Measurements from ENCODE around the gene EIF5A.

The EIF5A gene

GRCh38 chr17:7306911-7307685, at the start of gene EIF5A:
TSS of gene EIF5A (plus strand) at chr17:7307628. CDS start at chr17:7309636, 2,008 bp downstream.
- DNase-seq (ENCODE audit: low read depth, low spot score): peak; percentile 100

DNA sequence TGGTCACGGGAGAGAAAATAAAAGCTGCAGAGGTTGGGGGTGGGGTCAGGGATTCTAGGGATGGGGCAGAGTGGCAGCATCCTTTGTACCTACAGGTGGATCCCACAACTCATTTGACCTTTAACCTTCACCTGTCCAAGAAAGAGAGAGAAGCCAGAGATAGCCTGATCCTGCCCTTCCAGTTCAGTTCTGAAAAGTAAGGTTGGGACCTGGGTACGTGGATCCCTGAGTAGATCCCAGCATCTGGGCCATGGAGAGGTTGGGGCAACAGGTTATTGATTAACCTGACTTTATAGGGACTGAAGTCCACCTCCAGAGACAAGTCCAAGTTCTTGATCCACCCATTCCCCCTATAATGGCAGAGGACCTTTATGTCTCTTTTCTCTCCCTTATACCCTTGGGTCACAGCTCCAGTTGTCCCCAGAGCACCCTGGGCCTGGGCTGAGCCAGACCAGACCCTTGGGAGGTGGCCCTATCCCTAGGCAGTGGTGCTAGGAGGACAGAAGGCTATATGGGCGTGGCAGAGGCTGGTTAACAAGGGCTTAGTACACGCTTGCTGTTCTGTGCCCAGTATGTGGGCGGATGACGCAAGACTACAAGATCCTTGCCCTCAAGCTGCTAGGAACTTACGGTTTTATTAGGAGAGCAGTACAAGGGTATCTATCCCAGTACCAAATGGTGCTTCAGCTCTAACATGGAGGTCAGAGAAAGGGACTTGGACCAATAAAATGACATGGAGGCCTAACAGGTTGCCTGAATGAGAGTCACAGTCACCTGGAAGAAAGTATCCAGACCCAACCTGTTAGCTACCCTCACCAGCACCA, 48.5 kb upstream of the EIF5A start:
- DNase-seq (ENCODE audit: low read depth, low spot score): no peak

DNA sequence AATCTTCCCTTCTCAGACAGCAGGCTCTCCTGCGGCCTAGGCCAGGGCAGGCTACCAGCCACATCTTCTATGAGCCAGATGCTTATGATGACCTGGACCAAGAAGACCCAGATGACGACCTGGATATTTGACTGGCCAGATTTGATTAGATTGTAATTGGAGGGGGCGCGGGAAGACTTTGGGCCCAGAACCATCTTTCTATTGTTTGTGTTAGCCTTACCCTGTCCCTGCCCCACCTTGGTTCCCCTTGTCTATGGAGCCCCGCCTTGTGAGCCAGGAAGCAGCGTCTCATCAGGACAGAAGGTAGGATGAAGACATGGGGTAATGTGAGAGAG, 47.9 kb upstream of the EIF5A start:
- no peak for DNase-seq (ENCODE audit: low read depth, low spot score)

- DNase-seq (ENCODE audit: low read depth, low spot score): no peak
Measured at GRCh38 chr17:7260151-7260550, 47.3 kb upstream of the EIF5A start.

DNA sequence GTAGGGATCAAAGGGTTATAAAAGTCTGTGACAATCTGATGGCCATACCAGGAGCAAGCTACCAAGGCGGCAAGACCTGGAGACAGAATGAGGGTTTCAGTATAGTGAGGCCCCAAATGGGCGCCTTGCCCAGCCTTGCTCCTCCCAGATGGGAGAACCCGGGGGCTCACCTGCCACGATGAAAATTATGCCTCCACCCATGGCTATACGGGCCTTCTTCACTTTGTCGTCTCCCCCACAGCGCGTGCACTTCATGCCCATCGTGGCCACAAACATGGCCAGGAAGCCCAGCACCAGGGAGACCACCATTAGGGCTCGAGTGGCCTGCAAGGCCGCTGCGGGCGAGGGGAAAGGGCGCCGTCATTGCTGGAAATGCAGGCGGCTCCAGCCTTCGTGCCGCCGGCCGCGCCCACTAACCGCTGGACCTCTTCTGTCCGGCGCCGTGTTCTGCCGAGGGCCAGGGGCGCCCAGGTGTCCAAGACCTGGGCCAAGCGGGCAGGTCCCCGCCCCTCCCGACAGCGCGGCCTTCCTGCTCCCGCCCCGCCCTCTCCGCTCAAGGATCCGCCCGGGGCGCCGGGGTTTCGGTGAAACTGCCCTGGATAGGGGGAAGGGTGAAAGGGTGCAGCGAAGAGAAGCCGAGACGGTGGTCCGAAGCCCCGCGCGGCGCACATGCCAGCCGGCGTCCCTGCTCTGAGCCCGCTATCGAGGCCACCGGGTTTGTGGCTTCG, 46.6 kb upstream of the EIF5A start:
- DNase-seq (ENCODE audit: low read depth, low spot score): peak; percentile 34

- DNase-seq (ENCODE audit: low read depth, low spot score): no peak
Measured at GRCh38 chr17:7261379-7262191, 45.8 kb upstream of the EIF5A start.

DNA sequence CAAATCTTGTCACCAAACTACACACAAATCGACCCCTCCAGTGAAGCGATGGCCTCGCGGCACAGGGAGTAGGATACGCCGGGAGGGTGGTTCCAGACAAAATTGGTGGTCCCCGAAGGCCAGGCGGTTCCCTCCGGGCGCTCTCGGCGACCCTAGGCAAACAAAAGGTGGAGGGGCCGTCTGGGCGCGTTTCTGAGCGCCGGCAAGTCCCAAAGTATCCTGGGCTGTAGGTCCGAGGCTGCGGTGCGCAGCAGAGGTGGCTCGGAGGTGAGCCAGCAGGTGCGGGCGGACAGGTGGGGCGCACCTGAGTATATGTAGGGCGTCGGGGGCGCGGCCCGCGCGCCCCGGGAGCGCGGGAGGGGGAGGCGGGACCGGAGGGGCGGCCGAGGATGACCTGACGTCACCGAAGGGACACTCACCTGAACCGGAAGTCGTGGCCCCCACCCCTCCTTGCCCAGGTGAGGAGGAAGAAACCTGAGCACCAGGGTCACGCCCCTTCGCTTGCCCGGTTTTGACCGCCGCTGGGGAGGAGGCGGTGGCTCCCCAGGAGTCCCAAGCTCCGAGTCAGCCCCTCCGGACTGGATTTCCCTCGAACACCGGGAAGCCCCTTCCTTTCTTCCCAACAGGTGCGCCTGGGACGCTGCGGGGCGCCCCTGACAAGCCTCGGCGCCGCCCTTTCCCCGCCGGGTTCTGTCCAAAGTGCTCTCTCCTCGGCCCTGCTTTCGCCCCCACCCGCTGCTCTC, 45.1 kb upstream of the EIF5A start, which contains the start of gene CLDN7:
Gene CLDN7 (minus strand): TSS at position 287 of the 743 bp plus-strand sequence. CDS start 435 bp downstream, outside the sequence.
- DNase-seq (ENCODE audit: low read depth, low spot score): no peak

DNA sequence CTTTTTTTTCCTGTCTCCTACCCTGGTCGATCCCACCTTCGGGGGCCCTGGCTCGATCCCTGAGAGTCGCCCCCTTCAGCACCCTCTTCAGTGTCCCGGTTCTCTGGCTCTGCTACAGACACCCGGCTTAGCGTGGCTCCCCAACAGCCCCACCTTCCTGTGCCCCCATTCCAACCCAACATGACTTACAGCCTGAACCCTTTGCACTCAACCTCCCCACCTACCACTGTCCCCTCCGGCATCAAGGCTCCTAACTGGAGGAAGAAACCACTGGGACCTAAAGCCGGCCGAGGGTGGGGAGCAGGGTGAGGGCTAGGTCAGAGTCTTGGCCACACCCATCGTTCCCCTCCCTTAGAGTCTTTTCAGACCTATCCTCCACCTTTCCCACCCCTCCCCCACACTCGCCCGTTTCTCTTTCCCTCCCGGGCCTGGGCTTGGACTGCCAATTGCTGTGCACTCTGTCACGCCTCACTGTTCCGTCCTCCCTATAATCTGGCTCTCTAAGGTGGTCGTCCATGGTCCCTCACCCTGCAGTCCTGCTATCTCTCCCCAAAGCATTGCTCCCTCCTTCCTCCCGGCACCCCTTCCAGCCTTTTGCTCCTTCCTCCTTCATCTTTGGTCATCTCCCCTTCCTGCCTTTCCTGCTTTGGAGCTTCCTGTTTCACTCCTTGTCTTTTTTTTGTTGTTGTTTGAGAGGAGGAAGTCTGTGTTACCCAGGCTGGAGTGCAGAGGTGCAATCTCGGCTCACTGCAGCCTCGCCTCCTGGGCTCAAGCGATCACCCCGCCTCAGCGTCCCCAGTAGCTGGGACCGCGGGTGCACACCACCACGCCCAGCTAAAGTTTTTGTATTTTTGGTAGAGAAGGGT, 44.3 kb upstream of the EIF5A start:
- no peak for DNase-seq (ENCODE audit: low read depth, low spot score)

DNA sequence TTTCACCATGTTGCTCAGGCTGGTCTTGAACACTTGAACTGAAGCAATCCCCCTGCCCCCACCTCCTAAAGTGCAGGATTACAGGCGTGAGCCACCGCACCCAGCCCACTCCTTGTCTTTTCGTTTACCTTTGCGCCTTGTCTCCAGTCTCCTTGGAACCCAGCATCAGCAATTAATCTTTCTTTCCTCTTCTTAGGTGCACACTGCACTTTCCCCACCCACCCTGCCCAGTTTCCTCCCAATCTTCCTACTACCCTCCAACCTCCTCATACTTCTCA, 43.7 kb upstream of the EIF5A start:
- no peak for DNase-seq (ENCODE audit: low read depth, low spot score)

GRCh38 chr17:7266784-7267183, 40.6 kb upstream of the EIF5A start:
- DNase-seq (ENCODE audit: low read depth, low spot score): no peak

DNA sequence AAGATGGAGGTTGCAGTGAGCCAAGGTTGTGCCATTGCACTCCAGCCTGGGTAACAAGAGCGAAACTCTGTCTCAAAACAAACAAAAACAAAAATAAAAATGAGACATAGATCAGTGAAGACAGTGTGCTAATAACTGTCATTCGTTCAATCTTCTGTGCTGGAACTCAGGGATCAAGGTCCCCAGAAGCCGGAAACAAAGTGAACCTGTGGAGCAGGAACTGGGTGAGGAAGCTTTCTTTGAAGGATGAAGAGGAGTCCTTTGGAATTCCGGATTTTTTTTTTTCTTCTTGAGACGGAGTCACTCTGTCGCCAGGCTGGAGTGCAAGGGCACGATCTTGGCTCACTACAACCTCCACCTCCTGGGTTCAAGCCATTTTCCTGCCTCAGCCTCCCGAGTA, 28.0 kb upstream of the EIF5A start:
- no peak for DNase-seq (ENCODE audit: low read depth, low spot score)

DNA sequence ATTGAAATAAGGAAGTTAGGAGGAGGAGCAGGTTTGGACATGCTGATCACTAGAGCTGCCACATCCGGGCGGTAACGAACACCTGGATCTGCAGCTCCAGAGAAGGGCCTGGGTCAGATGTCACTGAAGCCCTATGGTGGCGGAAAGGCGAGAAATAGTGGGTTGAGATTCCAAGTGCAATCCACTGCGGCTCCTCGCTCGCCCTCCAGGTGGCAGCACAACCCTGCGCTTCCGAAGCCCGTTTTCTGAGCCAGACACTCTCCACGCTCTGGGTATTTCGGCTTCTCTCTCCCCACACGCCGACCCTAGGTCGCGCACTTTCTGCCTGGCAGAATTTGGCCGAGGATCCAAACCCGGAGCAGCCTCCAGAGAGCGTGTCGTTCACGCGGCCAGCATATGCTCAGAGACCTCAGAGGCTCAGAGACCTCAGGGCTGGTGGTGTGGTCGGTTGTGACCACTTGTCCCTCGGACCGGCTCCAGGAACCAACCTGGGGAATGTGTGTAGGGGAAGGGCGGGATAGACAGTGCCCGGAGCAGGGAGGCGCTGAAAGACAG, 26.8 kb upstream of the EIF5A start:
- DNase-seq (ENCODE audit: low read depth, low spot score): peak; percentile 89

DNA sequence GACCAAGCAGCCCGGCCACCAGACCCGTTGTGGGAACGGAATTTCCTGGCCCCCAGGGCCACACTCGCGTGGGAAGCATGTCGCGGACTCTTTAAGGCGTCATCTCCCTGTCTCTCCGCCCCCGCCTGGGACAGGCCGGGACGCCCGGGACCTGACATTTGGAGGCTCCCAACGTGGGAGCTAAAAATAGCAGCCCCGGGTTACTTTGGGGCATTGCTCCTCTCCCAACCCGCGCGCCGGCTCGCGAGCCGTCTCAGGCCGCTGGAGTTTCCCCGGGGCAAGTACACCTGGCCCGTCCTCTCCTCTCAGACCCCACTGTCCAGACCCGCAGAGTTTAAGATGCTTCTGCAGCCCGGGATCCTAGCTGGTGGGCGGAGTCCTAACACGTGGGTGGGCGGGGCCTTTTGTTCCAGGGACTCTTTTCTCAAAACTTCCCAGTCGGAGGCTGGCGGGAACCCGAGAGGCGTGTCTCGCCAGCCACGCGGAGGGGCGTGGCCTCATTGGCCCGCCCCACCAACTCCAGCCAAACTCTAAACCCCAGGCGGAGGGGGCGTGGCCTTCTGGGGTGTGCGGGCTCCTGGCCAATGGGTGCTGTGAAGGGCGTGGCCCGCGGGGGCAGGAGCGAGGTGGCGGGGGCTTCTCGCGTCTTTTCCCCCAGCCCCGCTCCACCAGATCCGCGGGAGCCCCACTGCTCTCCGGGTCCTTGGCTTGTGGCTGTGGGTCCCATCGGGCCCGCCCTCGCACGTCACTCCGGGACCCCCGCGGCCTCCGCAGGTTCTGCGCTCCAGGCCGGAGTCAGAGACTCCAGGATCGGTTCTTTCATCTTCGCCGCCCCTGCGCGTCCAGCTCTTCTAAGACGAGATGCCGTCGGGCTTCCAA, 26.1 kb upstream of the EIF5A start, which contains the start of gene SLC2A4:
Gene SLC2A4 (plus strand): TSS at position 645 of the 879 bp plus-strand sequence. CDS start 217 bp downstream, at position 862.
- peak; percentile 96 for DNase-seq (ENCODE audit: low read depth, low spot score)

DNA sequence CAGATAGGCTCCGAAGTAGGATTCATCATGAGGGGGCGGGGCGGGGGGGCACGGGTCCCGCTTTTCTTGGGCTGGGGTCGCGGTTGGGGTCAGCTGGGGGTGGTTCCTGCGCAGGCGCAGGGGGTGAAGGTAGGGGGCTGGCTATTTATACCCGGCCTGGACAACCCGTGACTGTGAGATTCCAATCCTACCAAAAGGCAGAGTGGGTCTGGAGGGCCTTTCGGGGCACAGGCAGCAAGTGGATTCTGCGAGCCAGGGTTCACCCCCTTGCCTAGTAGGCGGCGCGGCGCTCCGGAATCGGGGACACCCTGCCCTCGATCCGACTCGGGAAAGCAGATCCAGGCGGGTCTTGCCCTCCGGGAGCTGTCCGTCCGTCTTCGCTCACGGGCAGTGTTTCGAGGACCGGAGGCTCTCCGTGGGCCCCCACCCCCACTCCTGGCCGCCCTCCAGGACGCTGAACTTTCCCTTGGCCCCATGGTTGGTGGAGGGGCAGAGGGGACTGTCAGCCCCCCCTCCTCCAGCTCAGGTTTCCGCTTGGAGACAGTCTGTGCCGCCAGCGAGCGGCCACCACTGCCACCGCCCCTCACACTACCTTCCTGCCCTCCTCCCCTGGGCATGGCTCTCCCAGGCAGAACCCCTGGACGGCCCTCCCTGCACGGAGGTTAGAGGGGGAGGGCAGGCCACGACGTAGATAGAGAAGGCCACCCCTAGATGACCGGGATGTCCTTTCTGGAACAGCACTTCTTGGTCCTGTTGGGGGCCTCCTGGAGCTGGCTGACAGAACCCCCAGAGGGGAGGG, 25.3 kb upstream of the EIF5A start:
- DNase-seq (ENCODE audit: low read depth, low spot score): no peak

GRCh38 chr17:7282752-7283321, 24.6 kb upstream of the EIF5A start:
- no peak for DNase-seq (ENCODE audit: low read depth, low spot score)

- DNase-seq (ENCODE audit: low read depth, low spot score): no peak
Measured at GRCh38 chr17:7283471-7284216, 23.8 kb upstream of the EIF5A start.

GRCh38 chr17:7284911-7285310, 22.5 kb upstream of the EIF5A start:
- DNase-seq (ENCODE audit: low read depth, low spot score): no peak
